Activated CD8-positive, alpha-beta memory T cell treated with anti-CD3 and anti-CD28 coated beads, Interleukin-2, amount 50 U/mL, for 1 hour (primary cell): ENCODE data around the gene ACBD4.

Experiments used
- DNase-seq: peaks from one replicate; pipeline ENCODE4 v3.0.0-alpha.2; 2020; ENCODE audit errors: extremely low read depth

Gene ACBD4

GRCh38 chr17:45104497-45104896, 31.0 kb upstream of the ACBD4 start:
- DNase-seq = no peak

GRCh38 chr17:45104907-45105624, 30.4 kb upstream of the ACBD4 start:
- DNase-seq = no peak

GRCh38 chr17:45106096-45106495, 29.4 kb upstream of the ACBD4 start:
- no peak for DNase-seq

GRCh38 chr17:45106582-45106981, 28.9 kb upstream of the ACBD4 start:
- no peak for DNase-seq

- no peak for DNase-seq
Measured at GRCh38 chr17:45107293-45108010, 28.0 kb upstream of the ACBD4 start.

GRCh38 chr17:45108051-45108450, 27.4 kb upstream of the ACBD4 start:
- DNase-seq = no peak

GRCh38 chr17:45108595-45109521, 26.6 kb upstream of the ACBD4 start:
- DNase-seq = no peak

- no peak for DNase-seq
Measured at GRCh38 chr17:45110676-45111611, 24.5 kb upstream of the ACBD4 start.

GRCh38 chr17:45111850-45112249, 23.6 kb upstream of the ACBD4 start:
- DNase-seq = no peak

GRCh38 chr17:45112559-45113423, 22.7 kb upstream of the ACBD4 start:
- no peak for DNase-seq

GRCh38 chr17:45113424-45113754, 22.1 kb upstream of the ACBD4 start:
- no peak for DNase-seq

- no peak for DNase-seq
Measured at GRCh38 chr17:45114117-45114932, 21.2 kb upstream of the ACBD4 start.

- no peak for DNase-seq
Measured at GRCh38 chr17:45115015-45115625, 20.4 kb upstream of the ACBD4 start.

GRCh38 chr17:45115871-45116270, 19.6 kb upstream of the ACBD4 start:
- DNase-seq = no peak

GRCh38 chr17:45116434-45117016, 19.0 kb upstream of the ACBD4 start:
- DNase-seq = no peak

GRCh38 chr17:45117334-45117733, 18.2 kb upstream of the ACBD4 start:
- DNase-seq = no peak

GRCh38 chr17:45117848-45118646, 17.4 kb upstream of the ACBD4 start:
- no peak for DNase-seq

- DNase-seq = no peak
Measured at GRCh38 chr17:45118691-45119090, 16.8 kb upstream of the ACBD4 start.
